ENCODE measurements around the gene ALDH16A1.
"Not testable (repeated sequence)": the region's sequence is repeated elsewhere in the genome, so short reads cannot be mapped to it uniquely, and the experiment has no call there.

ALDH16A1 gene

GRCh38 chr19:49441210-49441959 is 11.6 kb upstream of the ALDH16A1 start, which contains the start of gene SLC17A7:
Gene SLC17A7 (minus strand): TSS chr19:49441527. CDS start chr19:49441379, 148 bp downstream.
- peak; percentile 83 for DNase-seq

GRCh38 chr19:49441960-49442350 is 11.1 kb upstream of the ALDH16A1 start:
- no peak for DNase-seq

- DNase-seq, result peak; percentile 85
Measured at GRCh38 chr19:49442354-49442753, 10.7 kb upstream of the ALDH16A1 start.

- DNase-seq, result peak; percentile 88
Measured at GRCh38 chr19:49442771-49443365, 10.2 kb upstream of the ALDH16A1 start.

- DNase-seq, result peak; percentile 95
Measured at GRCh38 chr19:49443366-49444099, 9.5 kb upstream of the ALDH16A1 start.

- not testable (repeated sequence) for DNase-seq
Measured at GRCh38 chr19:49444100-49444700, 8.8 kb upstream of the ALDH16A1 start.

- no peak for DNase-seq
Measured at GRCh38 chr19:49445997-49446396, 7.0 kb upstream of the ALDH16A1 start.

- no peak for DNase-seq
Measured at GRCh38 chr19:49447485-49448431, 5.3 kb upstream of the ALDH16A1 start.

- no peak for DNase-seq
Measured at GRCh38 chr19:49448432-49448786, 4.6 kb upstream of the ALDH16A1 start.

GRCh38 chr19:49450405-49450804 is 2.6 kb upstream of the ALDH16A1 start:
- DNase-seq, result no peak

- peak; percentile 99 for DNase-seq
Measured at GRCh38 chr19:49451430-49452181, 1.4 kb upstream of the ALDH16A1 start, which contains the start of gene PIH1D1. Gene PIH1D1 (minus strand): TSS chr19:49451814. CDS start chr19:49451574, 240 bp downstream.

- DNase-seq, result no peak
Measured at GRCh38 chr19:49453757-49454240, 774 bp downstream of the ALDH16A1 start.

GRCh38 chr19:49455773-49456172 is 2.7 kb downstream of the ALDH16A1 start:
- no peak for DNase-seq

GRCh38 chr19:49456326-49456725 is 3.3 kb downstream of the ALDH16A1 start:
- DNase-seq, result no peak

GRCh38 chr19:49458567-49458903 is 5.5 kb downstream of the ALDH16A1 start:
- DNase-seq, result no peak

- DNase-seq, result no peak
Measured at GRCh38 chr19:49459388-49459787, 6.4 kb downstream of the ALDH16A1 start.

GRCh38 chr19:49461130-49461529 is 8.1 kb downstream of the ALDH16A1 start:
- not testable (repeated sequence) for DNase-seq

- no peak for DNase-seq
Measured at GRCh38 chr19:49461656-49462055, 8.6 kb downstream of the ALDH16A1 start.

- DNase-seq, result no peak
Measured at GRCh38 chr19:49462492-49462891, 9.5 kb downstream of the ALDH16A1 start.

- no peak for DNase-seq
Measured at GRCh38 chr19:49463960-49464740, 11.1 kb downstream of the ALDH16A1 start.
